ENCODE measurements around the gene YEATS2.
A peak's percentile ranks its signal among the peaks of the same experiment; 100 is the strongest.
"Not testable (repeated sequence)": the region's sequence is repeated elsewhere in the genome, so short reads cannot be mapped to it uniquely, and the experiment has no call there.

YEATS2 gene

DNA sequence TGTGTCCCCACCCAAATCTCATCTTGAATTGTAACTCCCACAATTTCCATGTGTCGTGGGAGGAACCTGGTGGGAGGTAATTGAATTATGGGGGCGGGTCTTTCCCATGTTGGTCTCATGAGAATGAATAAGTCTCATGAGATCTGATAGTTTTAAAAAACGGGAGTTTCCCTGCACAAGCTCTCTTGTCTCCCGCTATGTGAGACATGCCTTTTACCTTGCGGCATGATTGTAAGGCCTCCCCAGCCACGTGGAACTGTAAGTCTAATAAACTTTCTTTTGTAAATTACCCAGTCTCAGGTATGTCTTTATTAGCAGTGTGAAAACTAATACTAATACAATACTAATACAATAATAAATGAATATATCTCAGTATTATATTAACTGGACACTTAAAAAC is 9.9 kb upstream of the YEATS2 start:
- TF ChIP-seq, protein P1, sequence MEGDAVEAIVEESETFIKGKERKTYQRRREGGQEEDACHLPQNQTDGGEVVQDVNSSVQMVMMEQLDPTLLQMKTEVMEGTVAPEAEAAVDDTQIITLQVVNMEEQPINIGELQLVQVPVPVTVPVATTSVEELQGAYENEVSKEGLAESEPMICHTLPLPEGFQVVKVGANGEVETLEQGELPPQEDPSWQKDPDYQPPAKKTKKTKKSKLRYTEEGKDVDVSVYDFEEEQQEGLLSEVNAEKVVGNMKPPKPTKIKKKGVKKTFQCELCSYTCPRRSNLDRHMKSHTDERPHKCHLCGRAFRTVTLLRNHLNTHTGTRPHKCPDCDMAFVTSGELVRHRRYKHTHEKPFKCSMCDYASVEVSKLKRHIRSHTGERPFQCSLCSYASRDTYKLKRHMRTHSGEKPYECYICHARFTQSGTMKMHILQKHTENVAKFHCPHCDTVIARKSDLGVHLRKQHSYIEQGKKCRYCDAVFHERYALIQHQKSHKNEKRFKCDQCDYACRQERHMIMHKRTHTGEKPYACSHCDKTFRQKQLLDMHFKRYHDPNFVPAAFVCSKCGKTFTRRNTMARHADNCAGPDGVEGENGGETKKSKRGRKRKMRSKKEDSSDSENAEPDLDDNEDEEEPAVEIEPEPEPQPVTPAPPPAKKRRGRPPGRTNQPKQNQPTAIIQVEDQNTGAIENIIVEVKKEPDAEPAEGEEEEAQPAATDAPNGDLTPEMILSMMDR (IDR thresholded peaks at IDR 0.05): no peak
- TF ChIP-seq ZFX (IDR thresholded peaks at IDR 0.05; ENCODE audit: borderline replicate concordance): no peak
- no peak overlapping the region for H3K27ac ChIP-seq

DNA sequence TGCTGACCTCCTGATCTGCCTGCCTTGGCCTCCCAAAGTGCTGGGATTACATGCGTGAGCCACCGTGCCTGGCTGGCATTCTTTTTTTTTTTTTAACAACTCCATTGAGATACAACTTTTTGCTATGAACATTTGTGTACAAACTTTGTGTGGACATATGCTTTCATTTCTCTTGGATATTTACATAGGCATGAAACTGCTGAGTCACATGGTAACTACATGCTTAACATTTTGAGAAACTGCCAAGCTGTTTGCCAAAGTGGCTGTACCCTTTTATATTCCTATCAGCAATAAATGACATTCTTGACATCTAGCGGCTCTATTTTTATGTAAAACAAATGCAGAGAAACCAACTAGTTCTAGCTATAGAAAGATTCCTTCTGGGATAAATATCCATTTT is 8.7 kb upstream of the YEATS2 start:
- TF ChIP-seq ZFX (IDR thresholded peaks at IDR 0.05; ENCODE audit: borderline replicate concordance): no peak
- TF ChIP-seq, protein P1 (IDR thresholded peaks at IDR 0.05): no peak
- H3K27ac ChIP-seq: no peak overlapping the region

DNA sequence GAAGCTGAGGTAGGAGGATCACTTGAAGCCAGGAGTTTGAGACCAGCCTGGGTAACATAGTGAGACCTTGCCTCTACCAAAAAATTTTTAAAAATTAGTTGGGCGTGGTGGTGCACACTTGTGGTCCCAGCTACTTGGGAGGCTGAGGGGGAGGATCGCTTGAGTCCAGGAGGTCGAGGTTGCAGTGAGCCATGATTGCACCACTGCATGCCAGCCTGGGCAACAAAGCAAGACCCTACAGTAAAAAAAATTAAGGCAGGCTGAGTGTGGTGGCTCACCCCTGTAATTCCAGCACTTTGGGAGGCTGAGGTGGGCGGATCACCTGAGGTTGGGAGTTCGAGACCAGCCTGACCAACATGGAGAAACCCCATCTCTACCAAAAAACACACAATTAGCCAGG is 8.0 kb upstream of the YEATS2 start:
- not testable (repeated sequence) for H3K27ac ChIP-seq

DNA sequence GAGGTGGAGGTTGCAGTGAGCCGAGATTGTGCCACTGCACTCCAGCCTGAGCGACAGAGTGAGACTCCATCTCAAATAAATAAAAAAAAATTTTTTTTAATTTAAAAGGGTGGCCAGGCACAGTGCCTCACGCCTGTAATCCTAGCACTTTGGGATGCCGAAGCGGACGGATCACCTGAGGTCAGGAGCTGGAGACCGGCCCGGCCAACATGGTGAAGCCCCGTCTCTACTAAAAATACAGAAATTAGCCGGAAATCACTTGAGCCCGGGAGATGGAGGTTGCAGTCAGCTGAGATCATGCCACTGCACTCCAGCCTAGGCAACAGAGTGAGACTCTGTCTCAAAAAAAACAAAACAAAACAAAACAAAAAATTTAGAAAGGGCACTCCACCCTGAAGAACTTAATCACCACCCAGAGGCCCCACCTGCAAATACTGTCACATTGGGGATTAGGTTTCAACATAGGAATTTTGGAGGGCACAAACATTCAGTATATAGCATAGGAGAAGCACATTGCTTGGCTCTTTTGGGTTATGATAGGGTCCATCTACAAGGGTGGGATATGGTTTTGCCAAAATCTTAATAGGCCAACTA is 7.1 kb upstream of the YEATS2 start:
- no peak overlapping the region for H3K27ac ChIP-seq
- no peak for TF ChIP-seq ZFX (IDR thresholded peaks at IDR 0.05; ENCODE audit: borderline replicate concordance)
- TF ChIP-seq, protein P1 (IDR thresholded peaks at IDR 0.05): no peak

DNA sequence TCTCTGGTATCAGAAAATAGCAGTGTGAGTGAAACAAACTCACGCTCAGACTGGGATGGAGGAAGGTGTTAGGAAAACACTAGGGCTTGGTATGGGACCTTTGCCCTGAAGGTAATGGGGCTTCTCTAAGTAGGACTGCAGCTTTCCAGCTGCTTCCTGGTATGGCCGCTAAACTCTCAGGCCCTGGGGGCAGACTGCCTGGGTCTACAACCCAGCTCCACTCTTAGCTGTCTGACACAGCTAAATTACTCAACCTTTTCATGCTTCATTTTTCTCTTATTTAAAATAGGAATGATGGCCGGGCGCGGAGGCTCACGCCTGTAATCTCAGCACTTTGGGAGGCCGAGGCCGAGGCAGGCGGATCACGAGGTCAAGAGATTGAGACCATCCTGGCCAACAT is 5.2 kb upstream of the YEATS2 start:
- H3K27ac ChIP-seq: no peak overlapping the region
- TF ChIP-seq, protein P1 (IDR thresholded peaks at IDR 0.05): no peak
- TF ChIP-seq ZFX (IDR thresholded peaks at IDR 0.05; ENCODE audit: borderline replicate concordance): no peak

DNA sequence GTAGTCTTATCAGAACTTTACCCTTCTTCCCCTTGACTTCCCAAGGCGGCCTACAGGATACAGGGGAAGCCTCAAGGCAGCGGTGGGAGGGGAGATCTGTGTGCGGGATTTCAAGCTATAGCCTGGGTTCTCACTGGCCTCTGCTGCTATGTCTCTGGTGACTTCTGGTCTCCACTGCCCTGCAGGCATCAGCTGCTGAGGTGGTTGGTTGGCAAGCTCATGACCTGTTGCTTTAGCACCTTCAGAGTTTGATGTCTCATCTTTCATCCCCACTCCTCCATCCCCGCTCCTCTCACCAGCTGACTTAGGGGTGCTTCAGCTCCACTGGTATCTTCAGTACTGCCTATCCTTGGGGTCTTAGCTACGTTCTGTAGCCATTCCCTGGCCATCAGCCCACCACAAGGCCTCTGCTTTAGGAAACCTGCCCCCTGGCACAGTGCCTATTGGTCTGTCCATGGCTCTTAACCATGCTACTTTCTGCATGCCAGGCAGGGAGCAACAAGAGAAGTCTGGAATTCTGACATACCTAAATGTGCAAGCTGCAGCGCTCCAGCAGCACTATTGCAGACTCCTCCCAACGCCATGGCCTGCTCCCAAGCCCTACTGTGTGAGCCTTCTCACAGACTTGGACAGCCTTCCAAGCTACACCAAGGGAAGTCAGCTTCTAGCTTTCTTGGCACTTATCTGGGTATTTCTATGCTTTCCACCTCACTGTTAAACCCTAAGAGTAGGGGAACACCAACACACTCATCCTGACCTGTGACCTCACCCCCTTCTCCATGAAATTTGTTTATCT is 1.8 kb upstream of the YEATS2 start:
- no peak for TF ChIP-seq ZFX (IDR thresholded peaks at IDR 0.05; ENCODE audit: borderline replicate concordance)
- TF ChIP-seq, protein P1 (IDR thresholded peaks at IDR 0.05): no peak
- H3K27ac ChIP-seq: no peak overlapping the region

DNA sequence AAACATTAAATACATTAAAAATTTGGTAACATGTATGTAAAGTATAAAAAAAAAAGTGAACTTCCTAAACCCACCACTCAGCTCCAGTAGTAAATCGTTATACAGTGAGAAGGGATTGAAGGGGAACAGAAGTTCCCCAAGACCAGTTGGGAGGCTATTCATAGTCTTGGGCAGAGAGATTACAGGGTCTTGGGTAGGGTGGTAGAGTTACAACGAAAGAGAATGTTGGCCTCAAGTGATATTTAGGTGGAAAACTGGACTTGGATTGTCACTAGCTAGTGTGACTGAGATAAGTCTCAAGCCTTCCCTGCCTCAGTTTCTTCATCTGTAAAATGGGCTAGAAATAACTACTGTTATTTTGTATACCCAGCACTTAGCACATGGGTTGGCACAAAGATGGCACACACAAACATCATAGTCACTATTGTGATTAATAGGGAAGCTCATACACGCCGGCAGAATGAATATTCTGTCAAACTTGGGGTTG is 431 bp upstream of the YEATS2 start:
- no peak for TF ChIP-seq ZFX (IDR thresholded peaks at IDR 0.05; ENCODE audit: borderline replicate concordance)
- TF ChIP-seq, protein P1 (IDR thresholded peaks at IDR 0.05): no peak
- H3K27ac ChIP-seq: peak overlapping the region; percentile 61; the same call in 1 of the 2 replicates

All from 22Rv1 (cell line).